Measurements from ENCODE around the gene SIGLEC8.

DNA sequence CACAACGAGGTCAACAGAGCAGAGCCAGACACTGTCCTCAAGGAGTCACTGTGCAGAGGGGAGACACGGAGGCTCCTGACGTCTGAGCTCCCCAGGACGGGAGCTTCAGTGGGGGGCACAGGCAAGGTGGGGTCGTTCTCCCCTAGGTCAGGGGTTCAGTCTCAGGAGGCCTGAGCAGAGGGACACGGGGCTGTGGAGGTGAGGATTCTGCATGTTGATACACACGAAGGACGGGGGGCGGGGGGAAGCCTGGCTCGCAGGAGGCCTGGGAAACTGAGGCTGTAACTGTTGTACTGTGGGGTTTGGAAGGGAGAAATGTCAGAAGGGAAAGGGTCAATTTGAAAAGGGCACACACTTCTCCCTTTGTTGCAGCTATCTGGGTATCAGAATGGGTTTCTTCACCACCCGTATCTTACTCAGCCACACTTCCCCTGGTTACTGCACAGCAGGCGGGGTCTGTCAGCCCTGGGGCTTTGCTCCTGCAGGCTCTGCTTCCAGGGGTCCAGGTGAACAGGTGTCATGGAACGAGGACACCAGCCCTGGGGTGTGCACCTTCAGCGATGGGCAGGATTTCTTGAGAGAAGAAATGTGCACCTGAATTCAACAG, 748 bp upstream of the SIGLEC8 start:
- no peak for TF ChIP-seq POLR2A (IDR thresholded peaks at IDR 0.05; ENCODE audit: low read depth, low read length)
- no peak for TF ChIP-seq POLR2AphosphoS5 (IDR thresholded peaks at IDR 0.05; ENCODE audit: low read depth, low read length)

Data from GM12892 (cell line).